ENCODE data around the gene MXRA8.

MXRA8 gene

DNA sequence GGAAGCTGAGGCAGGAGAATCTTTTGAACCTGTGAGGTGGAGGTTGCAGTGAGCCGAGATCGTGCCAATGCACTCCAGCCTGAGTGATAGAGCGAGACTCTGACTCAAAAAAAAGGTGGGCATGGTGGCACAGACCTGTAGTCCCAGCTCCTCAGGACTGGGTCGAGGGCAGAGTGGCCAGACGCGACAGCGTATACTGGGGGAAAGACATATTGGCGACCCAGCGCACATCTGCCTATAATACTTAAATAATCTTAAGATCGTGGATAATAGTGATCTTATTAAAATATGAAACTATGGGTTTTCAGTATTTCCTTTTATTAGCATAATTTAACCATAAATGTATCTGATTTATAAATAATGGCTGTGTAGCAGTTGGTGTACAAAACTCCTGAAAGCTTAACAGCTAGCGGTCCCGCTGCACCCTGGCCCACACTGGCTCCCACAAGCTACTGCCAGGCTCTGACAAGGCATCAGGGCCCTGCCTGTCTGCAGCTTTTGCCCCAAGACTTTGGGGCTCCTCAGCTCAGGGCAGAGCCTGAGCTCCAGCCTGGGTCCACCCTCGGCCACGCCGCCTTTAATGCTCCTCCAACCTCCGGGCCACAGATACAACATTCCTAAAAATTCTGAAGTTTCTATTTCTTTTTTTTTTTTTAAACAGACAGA, 19.3 kb upstream of the MXRA8 start:
- Histone ChIP-seq H3K9ac (ENCODE audit: low read length) (no peak overlapping the region), H3K27me3 (replicated peaks; ENCODE audit: insufficient read depth, low read length) (no peaks in the 10 kb centered on the region), H3K4me1 (ENCODE audit: low read length) (peaks cover 7% of the 10 kb centered on the region), H2AFZ (ENCODE audit: low read length) (no peak overlapping the region), H3K9me3 (replicated peaks; ENCODE audit: insufficient read depth, low read length) (no peaks in the 10 kb centered on the region), H4K20me1 (ENCODE audit: insufficient read depth, low read length) (no peaks in the 10 kb centered on the region), H3K36me3 (replicated peaks; ENCODE audit: insufficient read depth, low read length) (no peaks in the 10 kb centered on the region), H3K4me3 (ENCODE audit: low read length) (no peak overlapping the region), H3K79me2 (ENCODE audit: low read length) (peaks cover 27% of the 10 kb centered on the region), H3F3A (ENCODE audit: insufficient read depth, low read length) (peaks cover 12% of the 10 kb centered on the region; the same call in 1 of the 2 replicates), H3K9me2 (replicated peaks; ENCODE audit: insufficient read depth, low read length) (no peaks in the 10 kb centered on the region), H3K4me2 (ENCODE audit: low read depth, low read length) (no peak overlapping the region), H3K27ac (ENCODE audit: low read length) (no peak overlapping the region)
- DNase-seq = no peak
- TF ChIP-seq EZH2phosphoT487 (IDR thresholded peaks at IDR 0.05; ENCODE audit: low read length) = no peak
- TF ChIP-seq EZH2 (optimal IDR thresholded peaks at IDR 0.05; ENCODE audit: low read depth, low read length) = no peak
- TF ChIP-seq, protein P1, sequence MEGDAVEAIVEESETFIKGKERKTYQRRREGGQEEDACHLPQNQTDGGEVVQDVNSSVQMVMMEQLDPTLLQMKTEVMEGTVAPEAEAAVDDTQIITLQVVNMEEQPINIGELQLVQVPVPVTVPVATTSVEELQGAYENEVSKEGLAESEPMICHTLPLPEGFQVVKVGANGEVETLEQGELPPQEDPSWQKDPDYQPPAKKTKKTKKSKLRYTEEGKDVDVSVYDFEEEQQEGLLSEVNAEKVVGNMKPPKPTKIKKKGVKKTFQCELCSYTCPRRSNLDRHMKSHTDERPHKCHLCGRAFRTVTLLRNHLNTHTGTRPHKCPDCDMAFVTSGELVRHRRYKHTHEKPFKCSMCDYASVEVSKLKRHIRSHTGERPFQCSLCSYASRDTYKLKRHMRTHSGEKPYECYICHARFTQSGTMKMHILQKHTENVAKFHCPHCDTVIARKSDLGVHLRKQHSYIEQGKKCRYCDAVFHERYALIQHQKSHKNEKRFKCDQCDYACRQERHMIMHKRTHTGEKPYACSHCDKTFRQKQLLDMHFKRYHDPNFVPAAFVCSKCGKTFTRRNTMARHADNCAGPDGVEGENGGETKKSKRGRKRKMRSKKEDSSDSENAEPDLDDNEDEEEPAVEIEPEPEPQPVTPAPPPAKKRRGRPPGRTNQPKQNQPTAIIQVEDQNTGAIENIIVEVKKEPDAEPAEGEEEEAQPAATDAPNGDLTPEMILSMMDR (IDR thresholded peaks at IDR 0.05; ENCODE audit: low read length) = no peak

DNA sequence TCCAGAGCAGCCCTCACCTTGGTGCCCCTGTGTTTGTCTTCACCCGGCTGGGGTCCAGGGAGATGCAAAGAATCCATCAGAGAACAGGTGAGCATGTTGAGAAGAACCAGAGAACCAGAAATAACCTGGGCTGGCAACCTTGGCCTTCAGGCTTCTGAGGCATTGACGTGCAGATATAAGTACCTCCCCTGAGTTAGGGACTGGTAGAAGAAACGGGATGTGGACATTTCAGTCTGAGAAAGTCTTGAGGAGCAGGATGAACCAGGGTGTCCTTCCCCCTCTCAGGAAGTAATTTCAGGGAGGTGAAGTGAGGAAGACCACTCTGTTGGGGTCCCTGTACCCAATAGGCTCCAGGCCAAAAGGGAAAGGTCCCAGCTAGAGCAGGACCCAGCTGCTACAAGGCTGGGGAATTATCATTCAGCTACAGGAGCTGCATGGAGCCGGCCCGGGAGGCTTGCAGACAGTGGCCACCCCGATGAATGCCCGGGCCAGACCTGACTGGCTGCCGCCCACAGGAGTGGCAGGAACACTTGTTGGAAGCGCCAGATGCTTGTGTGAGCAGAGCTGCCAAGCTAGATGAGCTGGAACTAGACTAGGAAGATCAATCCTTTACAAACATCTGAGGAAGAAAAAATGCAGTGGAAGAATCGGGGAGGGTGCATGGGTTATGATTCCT, 18.3 kb upstream of the MXRA8 start:
- H3F3A ChIP-seq (ENCODE audit: insufficient read depth, low read length) = peaks cover 15% of the 10 kb centered on the region
- TF ChIP-seq EZH2phosphoT487 (IDR thresholded peaks at IDR 0.05; ENCODE audit: low read length) = no peak
- no peaks in the 10 kb centered on the region for H3K36me3 ChIP-seq (replicated peaks; ENCODE audit: insufficient read depth, low read length)
- H4K20me1 ChIP-seq (ENCODE audit: insufficient read depth, low read length) = no peaks in the 10 kb centered on the region
- no peak overlapping the region for H3K27ac ChIP-seq (ENCODE audit: low read length)
- H3K27me3 ChIP-seq (replicated peaks; ENCODE audit: insufficient read depth, low read length) = no peaks in the 10 kb centered on the region
- H3K79me2 ChIP-seq (ENCODE audit: low read length) = peaks cover 26% of the 10 kb centered on the region
- H3K4me1 ChIP-seq (ENCODE audit: low read length) = peaks cover 14% of the 10 kb centered on the region
- H3K4me2 ChIP-seq (ENCODE audit: low read depth, low read length) = no peak overlapping the region
- no peak overlapping the region for H3K4me3 ChIP-seq (ENCODE audit: low read length)
- no peaks in the 10 kb centered on the region for H3K9me2 ChIP-seq (replicated peaks; ENCODE audit: insufficient read depth, low read length)
- H3K9me3 ChIP-seq (replicated peaks; ENCODE audit: insufficient read depth, low read length) = no peaks in the 10 kb centered on the region
- no peak overlapping the region for H2AFZ ChIP-seq (ENCODE audit: low read length)
- H3K9ac ChIP-seq (ENCODE audit: low read length) = no peak overlapping the region
- no peak for DNase-seq

DNA sequence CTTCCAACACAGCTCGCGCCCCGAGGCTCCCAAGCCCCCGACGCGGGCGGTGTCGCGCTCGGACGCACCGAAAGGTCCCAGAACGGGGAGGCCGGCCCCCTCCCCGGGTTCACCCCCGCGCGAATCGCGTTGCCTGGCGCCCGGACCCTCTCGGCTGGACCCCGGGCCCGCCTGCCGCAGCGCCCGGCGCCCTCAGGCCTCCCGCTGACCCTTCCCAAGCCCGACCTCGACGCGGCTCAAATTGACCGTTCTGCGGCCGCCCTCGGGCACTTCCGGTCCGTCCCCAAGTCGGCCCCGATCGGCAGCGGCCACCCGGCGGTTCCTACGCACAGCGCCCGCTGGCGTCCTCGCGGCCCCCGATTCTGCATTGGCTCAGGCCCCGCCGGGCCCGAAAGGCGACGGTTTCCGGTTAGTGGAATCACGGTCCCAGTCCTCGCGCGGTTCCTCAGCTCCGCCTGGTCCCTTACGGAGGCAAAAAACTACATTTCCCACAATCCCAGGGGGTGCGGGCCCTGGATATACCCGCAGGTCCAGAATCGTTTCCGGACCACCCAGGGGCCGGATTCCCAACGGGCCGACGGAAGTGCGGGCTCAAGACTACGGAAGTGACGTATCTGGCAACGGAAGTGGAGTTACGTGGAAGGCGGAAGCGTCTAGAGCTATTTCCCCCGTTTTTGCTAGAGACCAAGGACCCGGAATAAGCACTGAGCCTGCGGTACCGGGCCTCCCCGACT, 16.7 kb upstream of the MXRA8 start, which contains the start of gene AURKAIP1:
Gene AURKAIP1 (minus strand): TSS at position 279 of the 734 bp plus-strand sequence. CDS start 451 bp downstream, outside the sequence.
- Histone ChIP-seq H3K27me3 (replicated peaks; ENCODE audit: insufficient read depth, low read length) (no peaks in the 10 kb centered on the region), H3K4me1 (ENCODE audit: low read length) (peaks cover 16% of the 10 kb centered on the region), H3K36me3 (replicated peaks; ENCODE audit: insufficient read depth, low read length) (no peaks in the 10 kb centered on the region), H3K4me2 (ENCODE audit: low read depth, low read length) (peak within 1 kb of the TSS; percentile 77), H3K79me2 (ENCODE audit: low read length) (peaks cover 26% of the 10 kb centered on the region), H3K4me3 (ENCODE audit: low read length) (peak within 1 kb of the TSS; percentile 96), H3K9me2 (replicated peaks; ENCODE audit: insufficient read depth, low read length) (no peaks in the 10 kb centered on the region), H3K9ac (ENCODE audit: low read length) (peak within 1 kb of the TSS; percentile 98), H3K9me3 (replicated peaks; ENCODE audit: insufficient read depth, low read length) (no peaks in the 10 kb centered on the region), H3F3A (ENCODE audit: insufficient read depth, low read length) (peaks cover 15% of the 10 kb centered on the region), H3K27ac (ENCODE audit: low read length) (peak within 1 kb of the TSS; percentile 73), H4K20me1 (ENCODE audit: insufficient read depth, low read length) (no peaks in the 10 kb centered on the region), H2AFZ (ENCODE audit: low read length) (peak within 1 kb of the TSS; percentile 81)
- no peak for TF ChIP-seq EZH2 (optimal IDR thresholded peaks at IDR 0.05; ENCODE audit: low read depth, low read length)
- TF ChIP-seq, protein P1 (IDR thresholded peaks at IDR 0.05; ENCODE audit: low read length) = peak; percentile 21
- no peak for TF ChIP-seq EZH2phosphoT487 (IDR thresholded peaks at IDR 0.05; ENCODE audit: low read length)
- peak; percentile 100 for DNase-seq
